Aorta (tissue), 5 donors: Measurements from ENCODE around the gene NDST3. TPM values are rescaled to one million over a fixed set of nuclear protein-coding genes. Genes with fewer than 3 reads are reported as not detected.

Source experiments
- ATAC-seq: fragments of 200-7000 bp; cut with Tn5 transposase; one replicate; pipeline ENCODE4 v1.9.1; 2022; ENCODE audit warnings: moderate library complexity; ENCODE audit not compliant: low FRiP score
- DNase-seq, 2 donors: peaks; one replicate each; pipeline ENCODE4 v3.0.0-alpha.2; 2020
- H3K27ac ChIP-seq, 2 donors: one replicate each; pipeline ENCODE4 v1.5.1; 2013; ENCODE audit warnings: low read length in 2 of 2, mild to moderate bottlenecking in 2 of 2, moderate library complexity in 2 of 2, control low read depth in 1 of 2, inconsistent platforms in 1 of 2, low read depth in 1 of 2
- H3K27me3 ChIP-seq, 2 donors: one replicate each; pipeline ENCODE4 v1.6.1; 2013; ENCODE audit warnings: control low read depth in 1 of 2, low read length in 1 of 2, mild to moderate bottlenecking in 1 of 2, moderate library complexity in 1 of 2; ENCODE audit not compliant: insufficient read depth in 2 of 2, control insufficient read depth in 1 of 2
- H3K36me3 ChIP-seq, 2 donors: one replicate each; pipeline ENCODE4 v1.6.1; 2013; ENCODE audit warnings: control low read depth in 1 of 2, low read length in 1 of 2, mild to moderate bottlenecking in 1 of 2; ENCODE audit not compliant: insufficient read depth in 2 of 2, control insufficient read depth in 1 of 2
- H3K4me1 ChIP-seq, 2 donors: one replicate each; pipeline ENCODE4 v1.6.1; 2013; ENCODE audit warnings: low read length in 2 of 2, control low read depth in 1 of 2, mild to moderate bottlenecking in 1 of 2, moderate library complexity in 1 of 2; ENCODE audit not compliant: insufficient read depth in 2 of 2, control insufficient read depth in 1 of 2
- H3K4me3 ChIP-seq, 2 donors: one replicate each; pipeline ENCODE4 v1.5.1; 2013; ENCODE audit warnings: low read length in 2 of 2, control low read depth in 1 of 2, mild to moderate bottlenecking in 1 of 2
- H3K9me3 ChIP-seq: one replicate; pipeline ENCODE4 v1.6.1; 2013; ENCODE audit warnings: mild to moderate bottlenecking, low read length; ENCODE audit not compliant: control insufficient read depth
- WGBS, 2 donors: extraction: QIAGEN DNeasy Blood & Tissue Kit; methylation state at CpG; one replicate each; pipeline ENCODE4 v1.1.7; 2013; 5-methylcytosine and 5-hydroxymethylcytosine counted together
- intact Hi-C, 2 donors: fragments of 100-400 bp; cut with DNase I; formaldehyde crosslinking; loops; one replicate each; pipeline versions ENCODE4 v1.14.2 to v1.15.0; 2022
- polyA plus RNA-seq, 2 donors: library from polyadenylated mRNA; stranded (reverse); fragments of 200-250 nt; gene quantifications; one replicate each; pipeline ENCODE4 v1.2.3, GENCODE V29; 2013
- total RNA-seq, 2 donors: library from RNA; stranded (reverse); fragmentation: NEBNext Ultra II Directional; extraction: Animal tissue kit (Norgen Biotek cat#: 25700); gene quantifications; one replicate each; pipeline ENCODE4 v1.2.1, GENCODE V29; 2021
- donor health status: healthy with polysubstance abuse.
- donor health status: Bipolar disorder and iron deficiency.
- donor health status: DM: no; HTN: no; CAD: no.
- donor health status: DM: no; HTN: no; CAD: no.
- donor health status: DM: yes; HTN: yes; CAD: no.

Gene NDST3
- total and polyA plus RNA-seq, 4 donors: not detected

DNA sequence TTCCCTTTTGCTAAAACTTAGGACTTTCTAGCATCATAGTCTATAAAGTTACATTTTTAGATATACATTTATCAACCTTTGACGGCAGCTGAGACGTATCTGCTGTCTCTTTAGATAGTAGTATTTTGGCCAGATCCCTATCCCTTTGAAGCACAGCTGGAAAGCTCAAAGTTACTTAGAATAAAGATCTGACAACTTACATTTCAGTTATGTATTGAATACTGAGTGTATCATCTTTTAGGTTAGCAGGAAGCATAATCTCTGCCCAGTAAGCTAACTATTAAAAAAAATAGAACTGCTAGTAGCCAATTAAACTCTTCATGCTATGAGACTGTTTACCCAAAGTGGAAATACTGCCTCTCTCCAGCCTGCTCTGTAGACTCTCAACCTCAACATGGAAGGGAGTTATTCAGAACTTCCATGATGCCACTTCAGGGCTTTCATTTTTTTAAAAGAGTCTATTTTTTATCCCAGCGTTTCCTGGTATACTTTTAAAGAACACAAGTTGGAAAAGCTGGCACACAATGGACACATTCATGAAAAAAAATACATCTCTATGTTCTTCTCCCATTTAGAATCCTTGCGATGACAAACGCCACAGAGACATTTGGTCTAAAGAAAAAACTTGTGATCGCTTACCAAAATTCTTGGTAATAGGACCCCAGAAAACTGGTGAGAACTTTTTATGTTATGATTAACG is 192.2 kb downstream of the NDST3 start:
- intact Hi-C loops: no loop called here
- no peak overlapping the region for H3K4me3 ChIP-seq
- ATAC-seq (no peak), DNase-seq (no peak)
- no peaks in the 10 kb centered on the region for H3K4me1 ChIP-seq
- no peaks in the 10 kb centered on the region for H3K36me3 ChIP-seq
- WGBS, 2 donors: 54 to 58% methylated on average over 7 of the region's 7 CpGs
- no peaks in the 10 kb centered on the region for H3K9me3 ChIP-seq
- H3K27ac ChIP-seq: no peak overlapping the region
- no peaks in the 10 kb centered on the region for H3K27me3 ChIP-seq

GRCh38 chr4:118235566-118236120 is 201.4 kb downstream of the NDST3 start:
- Histone ChIP-seq H3K27me3 (no peaks in the 10 kb centered on the region), H3K9me3 (no peaks in the 10 kb centered on the region), H3K27ac (no peak overlapping the region), H3K4me1 (no peaks in the 10 kb centered on the region), H3K4me3 (no peak overlapping the region), H3K36me3 (no peaks in the 10 kb centered on the region)
- 77 to 85% methylated on average over 1 of the region's 1 CpG for WGBS, 2 donors
- no peak for DNase-seq
- ATAC-seq: no peak
- intact Hi-C loops: no loop called here

DNA sequence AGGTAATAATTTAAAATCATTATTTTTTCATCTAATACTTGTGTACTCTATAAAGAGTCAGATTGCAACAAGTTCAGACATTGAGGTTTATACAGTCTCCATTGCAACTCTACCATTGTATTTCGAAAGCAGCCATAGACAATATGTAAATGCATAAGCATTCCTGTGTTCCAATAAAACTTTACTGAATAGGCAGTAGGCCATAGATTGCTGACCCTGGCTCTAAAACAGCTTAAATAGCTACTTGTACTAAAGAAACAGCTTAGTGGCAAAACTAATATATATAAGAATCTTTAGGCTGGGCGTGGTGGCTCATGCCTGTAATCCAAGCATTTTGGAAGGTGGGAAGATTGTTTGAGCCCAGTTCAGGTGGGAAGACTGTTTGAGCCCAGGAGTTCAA is 203.2 kb downstream of the NDST3 start:
- no peaks in the 10 kb centered on the region for H3K36me3 ChIP-seq
- no peaks in the 10 kb centered on the region for H3K27me3 ChIP-seq
- ATAC-seq (no peak), DNase-seq (no peak)
- no peaks in the 10 kb centered on the region for H3K4me1 ChIP-seq
- H3K9me3 ChIP-seq: no peaks in the 10 kb centered on the region
- no peak overlapping the region for H3K4me3 ChIP-seq
- no peak overlapping the region for H3K27ac ChIP-seq
- intact Hi-C loops: no loop called here
- 88 to 92% methylated on average over 2 of the region's 2 CpGs for WGBS, 2 donors

- intact Hi-C loops: no loop called here
- Histone ChIP-seq H3K27me3 (no peaks in the 10 kb centered on the region), H3K4me1 (no peaks in the 10 kb centered on the region), H3K36me3 (no peaks in the 10 kb centered on the region), H3K27ac (no peak overlapping the region), H3K4me3 (no peak overlapping the region), H3K9me3 (no peaks in the 10 kb centered on the region)
- ATAC-seq: no peak
- WGBS, 2 donors: 88 to 89% methylated on average over 3 of the region's 3 CpGs
- DNase-seq: no peak
Observed at GRCh38 chr4:118249890-118250289, 215.6 kb downstream of the NDST3 start.

DNA sequence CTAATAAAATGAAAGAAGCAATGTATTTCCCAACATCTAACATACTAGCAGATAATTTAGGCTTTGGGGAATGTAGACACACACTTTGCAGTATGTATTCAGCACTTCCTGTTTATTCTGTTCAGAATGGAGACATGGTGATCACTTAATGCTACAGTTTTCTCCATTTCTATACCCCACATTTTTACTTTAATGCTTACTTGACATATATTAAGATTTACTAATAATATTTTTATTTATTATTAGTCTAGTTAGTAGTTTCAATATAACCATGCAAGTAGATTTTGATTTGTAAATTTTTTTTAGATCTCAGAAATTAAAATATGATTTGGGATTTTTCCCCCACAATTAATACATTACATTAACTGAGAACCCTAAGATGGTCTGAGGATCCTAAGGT is 220.1 kb downstream of the NDST3 start:
- DNase-seq (no peak), ATAC-seq (no peak)
- no peaks in the 10 kb centered on the region for H3K27me3 ChIP-seq
- H3K4me1 ChIP-seq: no peaks in the 10 kb centered on the region
- intact Hi-C loops: no loop called here
- no peaks in the 10 kb centered on the region for H3K36me3 ChIP-seq
- H3K4me3 ChIP-seq: no peak overlapping the region
- no peaks in the 10 kb centered on the region for H3K9me3 ChIP-seq
- H3K27ac ChIP-seq: no peak overlapping the region

GRCh38 chr4:118259111-118259510 is 224.8 kb downstream of the NDST3 start:
- no peak for ATAC-seq
- Histone ChIP-seq H3K4me3 (no peak overlapping the region), H3K9me3 (no peaks in the 10 kb centered on the region), H3K27me3 (no peaks in the 10 kb centered on the region), H3K4me1 (no peaks in the 10 kb centered on the region), H3K36me3 (no peaks in the 10 kb centered on the region), H3K27ac (no peak overlapping the region)
- DNase-seq: no peak
- WGBS, 2 donors: 82 to 84% methylated on average over 3 of the region's 3 CpGs
- intact Hi-C loops: no loop called here

DNA sequence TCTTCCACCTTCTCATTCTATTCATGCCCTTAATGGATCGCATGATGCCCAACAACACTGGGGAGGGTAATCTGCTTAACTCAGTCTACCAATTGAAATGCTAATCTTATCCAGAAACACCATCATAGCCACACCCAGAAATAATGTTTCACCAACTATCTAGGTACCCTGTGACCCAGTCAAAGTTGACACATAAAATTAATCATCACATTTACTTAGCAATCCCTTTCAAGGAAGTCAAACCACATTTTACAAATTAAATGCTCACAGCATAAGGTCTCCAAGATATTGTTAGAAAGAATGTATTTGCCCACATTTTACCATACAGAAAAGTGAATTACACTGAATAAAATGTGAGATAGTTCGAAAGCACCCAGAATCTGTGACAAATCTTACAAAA is 226.0 kb downstream of the NDST3 start:
- Histone ChIP-seq H3K27me3 (no peaks in the 10 kb centered on the region), H3K4me3 (no peak overlapping the region), H3K27ac (no peak overlapping the region), H3K9me3 (no peaks in the 10 kb centered on the region), H3K36me3 (no peaks in the 10 kb centered on the region), H3K4me1 (no peaks in the 10 kb centered on the region)
- no peak for DNase-seq
- ATAC-seq: no peak
- WGBS, 2 donors: 92% methylated on average over 2 of the region's 2 CpGs
- intact Hi-C loops: no loop called here

GRCh38 chr4:118264096-118264495 is 229.8 kb downstream of the NDST3 start:
- H3K27me3 ChIP-seq: no peaks in the 10 kb centered on the region
- no peaks in the 10 kb centered on the region for H3K9me3 ChIP-seq
- WGBS, 2 donors: 97% methylated on average over 3 of the region's 3 CpGs
- no peaks in the 10 kb centered on the region for H3K4me1 ChIP-seq
- DNase-seq (no peak), ATAC-seq (no peak)
- intact Hi-C loops: no loop called here
- H3K36me3 ChIP-seq: no peaks in the 10 kb centered on the region
- no peak overlapping the region for H3K4me3 ChIP-seq
- no peak overlapping the region for H3K27ac ChIP-seq

- intact Hi-C loops: no loop called here
- peak; percentile 48 to 76 for DNase-seq
- ATAC-seq: no peak
Observed at GRCh38 chr4:118265312-118266144, 231.2 kb downstream of the NDST3 start.

More at GRCh38 chr4:118265312-118266144, 231.2 kb downstream of the NDST3 start:
- Histone ChIP-seq H3K27me3 (no peaks in the 10 kb centered on the region), H3K9me3 (no peaks in the 10 kb centered on the region), H3K27ac (no peak overlapping the region), H3K4me3 (peak overlapping the region in 1 of 2 donors; percentile 62), H3K4me1 (no peaks in the 10 kb centered on the region), H3K36me3 (no peaks in the 10 kb centered on the region)
- WGBS, 2 donors: 12 to 13% methylated on average over 60 to 64 of the region's 64 CpGs
